Activated CD8-positive, alpha-beta memory T cell treated with anti-CD3 and anti-CD28 coated beads, Interleukin-2, amount 50 U/mL, for 24 hours (primary cell): Measurements from ENCODE around the gene NRG2.

Experiments
- DNase-seq: peaks from one replicate; pipeline ENCODE4 v3.0.0-alpha.2; 2020; ENCODE audit errors: extremely low read depth

The NRG2 gene

GRCh38 chr5:139838381-139839197 is 204.5 kb downstream of the NRG2 start:
- DNase-seq: no peak

GRCh38 chr5:139837711-139838380 is 205.3 kb downstream of the NRG2 start:
- no peak for DNase-seq

- DNase-seq: no peak
These were observed 206.5 kb downstream of the NRG2 start for GRCh38 chr5:139836469-139837208.

GRCh38 chr5:139835656-139836055 is 207.4 kb downstream of the NRG2 start:
- no peak for DNase-seq

- no peak for DNase-seq
These were observed 209.6 kb downstream of the NRG2 start for GRCh38 chr5:139833525-139833924.

GRCh38 chr5:139831624-139832023 is 211.5 kb downstream of the NRG2 start:
- DNase-seq: no peak

- no peak for DNase-seq
These were observed 213.6 kb downstream of the NRG2 start for GRCh38 chr5:139829471-139829870.

GRCh38 chr5:139828207-139828895 is 214.7 kb downstream of the NRG2 start:
- DNase-seq: no peak

- DNase-seq: no peak
These were observed 217.4 kb downstream of the NRG2 start for GRCh38 chr5:139825690-139826089.

GRCh38 chr5:139823757-139824355 is 219.2 kb downstream of the NRG2 start:
- no peak for DNase-seq

- no peak for DNase-seq
These were observed 220.3 kb downstream of the NRG2 start for GRCh38 chr5:139822553-139823425.

GRCh38 chr5:139821806-139822552 is 221.1 kb downstream of the NRG2 start:
- no peak for DNase-seq

GRCh38 chr5:139820606-139821005 is 222.5 kb downstream of the NRG2 start:
- no peak for DNase-seq

GRCh38 chr5:139820130-139820529 is 223.0 kb downstream of the NRG2 start:
- no peak for DNase-seq

- DNase-seq: no peak
These were observed 225.1 kb downstream of the NRG2 start for GRCh38 chr5:139817970-139818369.

GRCh38 chr5:139817362-139817761 is 225.7 kb downstream of the NRG2 start:
- DNase-seq: no peak

GRCh38 chr5:139816566-139816965 is 226.5 kb downstream of the NRG2 start:
- no peak for DNase-seq

- no peak for DNase-seq
These were observed 228.3 kb downstream of the NRG2 start for GRCh38 chr5:139814704-139815280.

- no peak for DNase-seq
These were observed 228.9 kb downstream of the NRG2 start for GRCh38 chr5:139814191-139814601.
